ENCODE results near the gene SPRN. TPM values are rescaled to one million over a fixed set of nuclear protein-coding genes. Genes with fewer than 3 reads are reported as not detected.

SPRN gene
- total RNA-seq, 1 donor from 2014 or later, result 0.06 TPM

- Histone ChIP-seq H3K27ac (no peak overlapping the region), H3K9me3 (ENCODE audit: low read depth) (no peaks in the 10 kb centered on the region), H3F3A (ENCODE audit: low read depth) (peaks cover 12% of the 10 kb centered on the region), H3K79me2 (ENCODE audit: low read depth) (no peaks in the 10 kb centered on the region), H3K9ac (no peak overlapping the region), H3K4me2 (no peak overlapping the region), H3K4me1 (no peaks in the 10 kb centered on the region), H3K4me3 (no peak overlapping the region), H3K36me3 (no peaks in the 10 kb centered on the region), H3K27me3 (peaks cover 28% of the 10 kb centered on the region), H4K20me1 (ENCODE audit: low read depth) (peaks cover 19% of the 10 kb centered on the region), H2AFZ (replicated peaks) (no peak overlapping the region)
- DNase-seq (ENCODE audit: low spot score), result no peak
- Mint-ChIP-seq H3K36me3 (peaks cover 7% of the 10 kb centered on the region), H3K4me3 (no peak overlapping the region), H3K27ac (no peak overlapping the region), H3K4me1 (no peaks in the 10 kb centered on the region), H3K27me3 (ENCODE audit: insufficient read depth, low read depth) (peaks cover 3% of the 10 kb centered on the region), H3K9me3 (peaks cover 5% of the 10 kb centered on the region)
- TF ChIP-seq EZH2phosphoT487 (IDR thresholded peaks at IDR 0.05) (no peak), CTCF (IDR thresholded peaks at IDR 0.05) (no peak), EZH2 (IDR thresholded peaks at IDR 0.05) (no peak)
These were observed 3.8 kb downstream of the SPRN start for GRCh38 chr10:133420579-133420978.

GRCh38 chr10:133420028-133420427 lies 4.4 kb downstream of the SPRN start:
- Histone ChIP-seq H3K36me3 (no peaks in the 10 kb centered on the region), H3K4me2 (no peak overlapping the region), H3K9ac (no peak overlapping the region), H3K79me2 (ENCODE audit: low read depth) (no peaks in the 10 kb centered on the region), H3K27ac (no peak overlapping the region), H3F3A (ENCODE audit: low read depth) (peaks cover 12% of the 10 kb centered on the region), H4K20me1 (ENCODE audit: low read depth) (peaks cover 19% of the 10 kb centered on the region), H3K9me3 (ENCODE audit: low read depth) (no peaks in the 10 kb centered on the region), H2AFZ (replicated peaks) (no peak overlapping the region), H3K4me3 (no peak overlapping the region), H3K4me1 (no peaks in the 10 kb centered on the region), H3K27me3 (peaks cover 23% of the 10 kb centered on the region)
- no peak for DNase-seq (ENCODE audit: low spot score)
- Mint-ChIP-seq H3K4me3 (no peak overlapping the region), H3K27me3 (ENCODE audit: insufficient read depth, low read depth) (peaks cover 3% of the 10 kb centered on the region), H3K27ac (no peak overlapping the region), H3K9me3 (peaks cover 10% of the 10 kb centered on the region), H3K36me3 (peaks cover 13% of the 10 kb centered on the region), H3K4me1 (no peaks in the 10 kb centered on the region)
- TF ChIP-seq EZH2 (IDR thresholded peaks at IDR 0.05) (no peak), CTCF (IDR thresholded peaks at IDR 0.05) (no peak), EZH2phosphoT487 (IDR thresholded peaks at IDR 0.05) (no peak)

- Histone ChIP-seq H3K36me3 (no peaks in the 10 kb centered on the region), H3K9me3 (ENCODE audit: low read depth) (no peaks in the 10 kb centered on the region), H3F3A (ENCODE audit: low read depth) (peaks cover 12% of the 10 kb centered on the region), H3K27ac (no peak overlapping the region), H4K20me1 (ENCODE audit: low read depth) (peaks cover 19% of the 10 kb centered on the region), H3K4me2 (no peak overlapping the region), H3K9ac (no peak overlapping the region), H3K79me2 (ENCODE audit: low read depth) (no peaks in the 10 kb centered on the region), H3K27me3 (peaks cover 18% of the 10 kb centered on the region), H3K4me3 (no peak overlapping the region), H3K4me1 (no peaks in the 10 kb centered on the region), H2AFZ (replicated peaks) (no peak overlapping the region)
- no peak overlapping the region for H3K4me3 Mint-ChIP-seq
- peaks cover 13% of the 10 kb centered on the region for H3K9me3 Mint-ChIP-seq
- H3K27ac Mint-ChIP-seq, result no peak overlapping the region
- peaks cover 3% of the 10 kb centered on the region for H3K27me3 Mint-ChIP-seq (ENCODE audit: insufficient read depth, low read depth)
- no peak for TF ChIP-seq EZH2phosphoT487 (IDR thresholded peaks at IDR 0.05)
- H3K4me1 Mint-ChIP-seq, result no peaks in the 10 kb centered on the region
- H3K36me3 Mint-ChIP-seq, result peaks cover 16% of the 10 kb centered on the region
- no peak for DNase-seq (ENCODE audit: low spot score)
These were observed 5.0 kb downstream of the SPRN start for GRCh38 chr10:133419211-133419950.

GRCh38 chr10:133418289-133418993 lies 6.0 kb downstream of the SPRN start:
- Mint-ChIP-seq H3K4me1 (no peaks in the 10 kb centered on the region), H3K36me3 (peaks cover 19% of the 10 kb centered on the region), H3K4me3 (no peak overlapping the region), H3K9me3 (peaks cover 17% of the 10 kb centered on the region), H3K27me3 (ENCODE audit: insufficient read depth, low read depth) (peaks cover under 1% of the 10 kb centered on the region), H3K27ac (no peak overlapping the region)
- Histone ChIP-seq H3K9ac (no peak overlapping the region), H3K4me1 (no peaks in the 10 kb centered on the region), H3K27me3 (peaks cover 15% of the 10 kb centered on the region), H3K4me3 (no peak overlapping the region), H3K4me2 (no peak overlapping the region), H3K27ac (no peak overlapping the region), H4K20me1 (ENCODE audit: low read depth) (peaks cover 19% of the 10 kb centered on the region), H3F3A (ENCODE audit: low read depth) (peaks cover 12% of the 10 kb centered on the region), H3K9me3 (ENCODE audit: low read depth) (no peaks in the 10 kb centered on the region), H2AFZ (replicated peaks) (no peak overlapping the region), H3K79me2 (ENCODE audit: low read depth) (peaks cover 3% of the 10 kb centered on the region), H3K36me3 (peaks cover 3% of the 10 kb centered on the region)
- DNase-seq (ENCODE audit: low spot score), result no peak
- no peak for TF ChIP-seq CTCF (IDR thresholded peaks at IDR 0.05)
- no peak for TF ChIP-seq EZH2 (IDR thresholded peaks at IDR 0.05)
- no peak for TF ChIP-seq EZH2phosphoT487 (IDR thresholded peaks at IDR 0.05)

All from neural progenitor cell (in vitro differentiated cells).